Gastroesophageal sphincter (tissue), 4 donors: ENCODE measurements around the gene CLDND1. TPM values are rescaled to one million over a fixed set of nuclear protein-coding genes. Genes with fewer than 3 reads are reported as not detected.

Experiments used
- ATAC-seq: fragments of 150-250 bp; one replicate; pipeline ENCODE4 v1.9.1; 2016; ENCODE audit warnings: mild to moderate bottlenecking, moderate library complexity
- H3K27ac ChIP-seq, 4 donors: fragments of 200-600 bp; sonication (generic) in 3 of 4; 1 replicate in 3 of 4; 2 replicates in 1 of 4; pipeline ENCODE4 v1.5.1; 2016 to 2019
- H3K27me3 ChIP-seq: fragments of 200-600 bp; sonication (generic); one replicate; pipeline ENCODE4 v1.5.1; 2019
- H3K36me3 ChIP-seq, 2 donors: fragments of 200-600 bp; sonication (generic); one replicate each; pipeline ENCODE4 v1.5.1; 2019; ENCODE audit warnings: control low read depth in 1 of 2
- H3K4me1 ChIP-seq, 3 donors: fragments of 200-600 bp; sonication (generic); 1 replicate in 2 of 3; 2 replicates in 1 of 3; pipeline ENCODE4 v1.5.1; 2016 to 2019; ENCODE audit warnings: control low read depth in 2 of 3
- H3K4me3 ChIP-seq, 2 donors: fragments of 200-600 bp; sonication (generic); one replicate each; pipeline ENCODE4 v1.5.1; 2019; ENCODE audit warnings: mild to moderate bottlenecking in 1 of 2, moderate library complexity in 1 of 2
- H3K9me3 ChIP-seq, 3 donors: fragments of 200-600 bp; sonication (generic); one replicate each; pipeline ENCODE4 v1.5.1; 2017 to 2019; ENCODE audit warnings: control low read depth in 2 of 3
- CTCF ChIP-seq, 4 experiments: fragments of 200-600 bp in 2 of 4; fragments of 450-650 bp in 2 of 4; sonication (generic) in 1 of 4; IDR thresholded peaks; one replicate each; pipeline ENCODE4 v1.5.1; 2017 to 2019; ENCODE audit warnings: antibody characterized with exemption in 4 of 4, mild to moderate bottlenecking in 2 of 4, moderate library complexity in 2 of 4
- EP300 ChIP-seq: sonication (generic); formaldehyde crosslinking; IDR thresholded peaks from one replicate; pipeline ENCODE4 v1.6.1; 2017; ENCODE audit warnings: antibody characterized with exemption, mild to moderate bottlenecking
- POLR2A ChIP-seq, 2 donors: fragments of 450-650 bp; IDR thresholded peaks; one replicate each; pipeline ENCODE4 v1.6.1; 2017; ENCODE audit warnings: antibody characterized with exemption in 2 of 2, mild to moderate bottlenecking in 2 of 2, moderate library complexity in 1 of 2
- POLR2AphosphoS5 ChIP-seq: sonication (generic); formaldehyde crosslinking; IDR thresholded peaks from one replicate; pipeline ENCODE4 v1.6.1; 2017; ENCODE audit warnings: antibody characterized with exemption
- WGBS, 2 donors: methylation state at CpG; one replicate each; pipeline ENCODE4 v1.1.5; 2018; ENCODE audit warnings: low coverage in 1 of 2; 5-methylcytosine and 5-hydroxymethylcytosine counted together
- total RNA-seq, 4 donors: library from RNA; depleted of rRNA; stranded (reverse); fragments of >200 nt; gene quantifications; one replicate each; pipeline ENCODE4 v1.1.0, GENCODE V29; 2016

Gene CLDND1
- total RNA-seq, 4 donors from 2014 or later: 117 to 228 (median 183) TPM

DNA sequence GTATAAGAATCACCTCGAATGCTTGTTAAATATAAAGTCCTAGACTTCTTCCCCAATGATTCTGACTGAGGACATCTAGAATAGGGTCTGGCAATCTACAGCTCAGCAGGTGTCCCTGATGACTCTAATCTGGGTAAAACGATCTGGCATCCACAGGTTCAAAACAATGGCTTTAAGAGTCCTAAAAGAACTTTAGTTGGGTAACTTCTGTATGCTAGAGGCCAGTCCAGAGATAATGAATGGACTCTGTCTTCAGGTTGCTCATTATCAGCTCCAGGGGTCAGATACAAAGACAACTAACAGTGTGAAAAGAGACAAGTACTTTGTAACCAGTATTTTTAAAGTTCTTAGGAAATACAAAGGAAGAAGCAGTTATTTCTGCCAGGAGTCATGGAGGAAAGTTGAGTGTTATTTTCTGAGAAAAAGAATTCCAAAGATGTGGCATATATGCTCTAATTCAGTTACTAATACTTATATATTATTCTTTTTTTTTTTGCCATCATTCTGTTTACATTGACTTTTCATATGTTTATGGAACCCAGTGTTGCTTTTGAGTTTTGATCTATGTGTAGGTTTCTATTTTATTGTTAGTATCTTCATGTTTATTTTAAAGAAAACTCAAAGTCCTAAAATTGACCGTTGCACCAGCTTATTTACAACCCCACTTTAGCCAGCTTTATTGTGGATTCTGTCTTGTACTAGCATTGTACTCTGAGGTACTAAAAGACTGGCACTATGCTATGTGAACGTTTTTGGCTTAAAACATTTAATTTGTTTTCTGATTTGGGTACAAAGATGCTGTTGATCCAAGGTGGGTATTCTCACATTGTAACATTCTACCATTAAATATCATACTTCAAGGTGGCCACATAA, 6.0 kb upstream of the CLDND1 start:
- H3K9me3 ChIP-seq: no peaks in the 10 kb centered on the region
- no peak overlapping the region for H3K27ac ChIP-seq
- H3K4me3 ChIP-seq: no peak overlapping the region
- TF ChIP-seq POLR2A (IDR thresholded peaks at IDR 0.05) (no peak), POLR2AphosphoS5 (no peak), EP300 (no peak), CTCF (IDR thresholded peaks at IDR 0.05) (no peak)
- ATAC-seq: no peak
- no peaks in the 10 kb centered on the region for H3K36me3 ChIP-seq
- H3K4me1 ChIP-seq: no peaks in the 10 kb centered on the region
- 39 to 56% methylated on average over 4 of the region's 4 CpGs for WGBS, 2 donors
- H3K27me3 ChIP-seq: no peaks in the 10 kb centered on the region

DNA sequence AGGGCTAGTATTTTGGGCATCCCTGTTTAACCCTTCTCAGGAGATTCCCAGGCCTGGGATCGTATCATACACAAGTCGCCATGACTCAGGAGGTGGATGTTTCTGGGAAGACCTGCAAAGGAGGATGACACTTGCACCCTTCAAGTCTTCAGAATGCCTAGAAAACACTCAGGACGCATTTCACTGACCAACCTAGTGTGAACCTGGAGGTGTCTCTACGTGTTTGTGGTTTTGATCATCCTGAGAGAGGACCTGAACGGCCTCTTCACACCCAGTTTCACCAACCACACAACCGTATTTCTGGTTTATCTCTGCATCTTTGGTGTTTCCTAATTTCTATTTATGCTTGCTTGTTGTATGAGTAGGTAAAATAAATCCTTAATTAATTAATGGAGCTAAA, 2.8 kb upstream of the CLDND1 start:
- H3K4me3 ChIP-seq: no peak overlapping the region
- H3K9me3 ChIP-seq: no peaks in the 10 kb centered on the region
- no peak overlapping the region for H3K27ac ChIP-seq
- 92 to 93% methylated on average over 6 of the region's 6 CpGs for whole genome bisulfite sequencing, 2 donors
- H3K36me3 ChIP-seq: peaks cover 0 to 4% of the 10 kb centered on the region in 2 donors
- H3K4me1 ChIP-seq: peaks cover 0 to 16% (median 6%) of the 10 kb centered on the region in 3 donors
- TF ChIP-seq POLR2AphosphoS5: no peak
- TF ChIP-seq EP300: no peak
- TF ChIP-seq POLR2A (IDR thresholded peaks at IDR 0.05): no peak
- no peak for TF ChIP-seq CTCF (IDR thresholded peaks at IDR 0.05)
- H3K27me3 ChIP-seq: no peaks in the 10 kb centered on the region
- ATAC-seq: no peak

- H3K36me3 ChIP-seq: peaks cover 3 to 28% of the 10 kb centered on the region in 2 donors
- TF ChIP-seq POLR2AphosphoS5: no peak
- TF ChIP-seq EP300: no peak
- TF ChIP-seq CTCF (IDR thresholded peaks at IDR 0.05): no peak
- TF ChIP-seq POLR2A (IDR thresholded peaks at IDR 0.05): no peak
- no peaks in the 10 kb centered on the region for H3K9me3 ChIP-seq
- 0% methylated on average over 12 to 16 of the region's 16 CpGs for WGBS, 2 donors
- H3K27ac ChIP-seq: peak overlapping the region; percentile 85 to 99 (median 95)
- peak overlapping the region; percentile 65 to 68 for H3K4me3 ChIP-seq
- peaks cover 0 to 34% (median 6%) of the 10 kb centered on the region in 3 donors for H3K4me1 ChIP-seq
- peak; percentile 29 for ATAC-seq
- H3K27me3 ChIP-seq: no peaks in the 10 kb centered on the region
Observed at GRCh38 chr3:98521897-98522543, 682 bp downstream of the CLDND1 start.

DNA sequence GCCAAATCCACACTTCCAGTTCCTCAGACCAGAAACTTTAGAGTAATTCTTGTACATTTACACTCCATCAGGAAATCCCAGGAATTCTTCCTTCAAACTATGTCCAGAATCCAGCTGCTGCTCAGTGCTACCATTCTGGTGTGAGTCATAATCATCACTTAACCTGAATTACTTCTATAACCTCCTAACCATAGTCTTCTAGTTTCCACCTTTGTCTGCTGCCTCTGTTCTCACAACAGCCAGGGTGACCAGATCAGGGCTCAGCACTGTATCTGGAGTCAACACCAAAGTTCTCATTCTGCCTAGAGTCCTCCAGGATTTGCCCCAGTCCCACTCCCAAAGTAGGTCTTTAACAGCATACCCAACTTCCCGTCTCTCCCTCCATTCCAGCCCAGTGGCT, 3.4 kb downstream of the CLDND1 start:
- Histone ChIP-seq H3K4me1 (peaks cover 0 to 34% (median 6%) of the 10 kb centered on the region in 3 donors), H3K4me3 (no peak overlapping the region), H3K9me3 (no peaks in the 10 kb centered on the region), H3K27ac (no peak overlapping the region), H3K36me3 (peaks cover 3 to 55% of the 10 kb centered on the region in 2 donors), H3K27me3 (no peaks in the 10 kb centered on the region)
- TF ChIP-seq EP300 (no peak), POLR2AphosphoS5 (no peak), POLR2A (IDR thresholded peaks at IDR 0.05) (no peak), CTCF (IDR thresholded peaks at IDR 0.05) (no peak)
- ATAC-seq: no peak
- WGBS, 2 donors: 91 to 95% methylated on average over 1 of the region's 1 CpG
